ENCODE results near the gene PPOX. TPM values are rescaled to one million over a fixed set of nuclear protein-coding genes. Genes with fewer than 3 reads are reported as not detected.

The PPOX gene
- total RNA-seq, 1 donor from 2014 or later, result 56.5 TPM

- Mint-ChIP-seq H3K9me3 (ENCODE audit: low read depth) (no peaks in the 10 kb centered on the region), H3K27ac (peak overlapping the region; percentile 18), H3K27me3 (no peaks in the 10 kb centered on the region), H3K4me1 (ENCODE audit: low read depth) (peaks cover 17% of the 10 kb centered on the region), H3K36me3 (ENCODE audit: insufficient read depth) (peaks cover 16% of the 10 kb centered on the region), H3K4me3 (ENCODE audit: low read depth) (peak overlapping the region; percentile 80)
- TF ChIP-seq CTCF (IDR thresholded peaks at IDR 0.05; ENCODE audit: unreplicated experiment), result no peak
- no peak for DNase-seq (ENCODE audit: low spot score, unreplicated experiment)
Observed at GRCh38 chr1:161157867-161158266, 8.4 kb upstream of the PPOX start.

- Mint-ChIP-seq H3K27me3 (no peaks in the 10 kb centered on the region), H3K36me3 (ENCODE audit: insufficient read depth) (peaks cover 21% of the 10 kb centered on the region), H3K27ac (peak overlapping the region; percentile 6), H3K4me1 (ENCODE audit: low read depth) (peaks cover 17% of the 10 kb centered on the region), H3K4me3 (ENCODE audit: low read depth) (peak overlapping the region; percentile 80), H3K9me3 (ENCODE audit: low read depth) (no peaks in the 10 kb centered on the region)
- no peak for DNase-seq (ENCODE audit: low spot score, unreplicated experiment)
- no peak for TF ChIP-seq CTCF (IDR thresholded peaks at IDR 0.05; ENCODE audit: unreplicated experiment)
Observed at GRCh38 chr1:161158316-161159010, 7.8 kb upstream of the PPOX start.

- H3K27me3 Mint-ChIP-seq, result no peaks in the 10 kb centered on the region
- H3K4me3 Mint-ChIP-seq (ENCODE audit: low read depth), result peak within 1 kb of the TSS; percentile 80
- peaks cover 17% of the 10 kb centered on the region for H3K4me1 Mint-ChIP-seq (ENCODE audit: low read depth)
- H3K27ac Mint-ChIP-seq, result peak within 1 kb of the TSS; percentile 82
- TF ChIP-seq CTCF (IDR thresholded peaks at IDR 0.05; ENCODE audit: unreplicated experiment), result peak; percentile 27
- H3K9me3 Mint-ChIP-seq (ENCODE audit: low read depth), result no peaks in the 10 kb centered on the region
- H3K36me3 Mint-ChIP-seq (ENCODE audit: insufficient read depth), result peaks cover 26% of the 10 kb centered on the region
- peak; percentile 85 for DNase-seq (ENCODE audit: low spot score, unreplicated experiment)
Observed at GRCh38 chr1:161159087-161159912, 6.9 kb upstream of the PPOX start, which contains the start of gene USP21. Gene USP21, plus strand, starts transcription at chr1:161159500. Its CDS starts 1,141 bp downstream, at chr1:161160641.

- peaks cover 30% of the 10 kb centered on the region for H3K36me3 Mint-ChIP-seq (ENCODE audit: insufficient read depth)
- H3K27me3 Mint-ChIP-seq, result no peaks in the 10 kb centered on the region
- TF ChIP-seq CTCF (IDR thresholded peaks at IDR 0.05; ENCODE audit: unreplicated experiment), result no peak
- DNase-seq (ENCODE audit: low spot score, unreplicated experiment), result no peak
- H3K4me3 Mint-ChIP-seq (ENCODE audit: low read depth), result peak overlapping the region; percentile 80
- peak overlapping the region; percentile 61 for H3K27ac Mint-ChIP-seq
- no peaks in the 10 kb centered on the region for H3K9me3 Mint-ChIP-seq (ENCODE audit: low read depth)
- H3K4me1 Mint-ChIP-seq (ENCODE audit: low read depth), result peaks cover 15% of the 10 kb centered on the region
Observed at GRCh38 chr1:161159913-161160243, 6.3 kb upstream of the PPOX start.

- Mint-ChIP-seq H3K4me1 (ENCODE audit: low read depth) (peaks cover 16% of the 10 kb centered on the region), H3K27me3 (no peaks in the 10 kb centered on the region), H3K36me3 (ENCODE audit: insufficient read depth) (peaks cover 33% of the 10 kb centered on the region), H3K9me3 (ENCODE audit: low read depth) (no peaks in the 10 kb centered on the region), H3K4me3 (ENCODE audit: low read depth) (peak overlapping the region; percentile 80), H3K27ac (no peak overlapping the region)
- DNase-seq (ENCODE audit: low spot score, unreplicated experiment), result no peak
- no peak for TF ChIP-seq CTCF (IDR thresholded peaks at IDR 0.05; ENCODE audit: unreplicated experiment)
Observed at GRCh38 chr1:161160671-161161145, 5.5 kb upstream of the PPOX start.

Data from progenitor cell of endocrine pancreas (in vitro differentiated cells).